Measurements from ENCODE around the gene FIGNL1.

The FIGNL1 gene

GRCh38 chr7:50406935-50407334, 43.2 kb downstream of the FIGNL1 start:
- Histone ChIP-seq H3K79me2 (ENCODE audit: insufficient read depth, low read length) (no peaks in the 10 kb centered on the region), H3K4me1 (ENCODE audit: insufficient read depth, low read length, poor library complexity, severe bottlenecking) (no peaks in the 10 kb centered on the region), H2AFZ (ENCODE audit: low read length) (no peak overlapping the region), H3K9me2 (replicated peaks; ENCODE audit: low read depth, low read length) (no peaks in the 10 kb centered on the region), H3F3A (ENCODE audit: low read depth) (no peaks in the 10 kb centered on the region), H3K9ac (ENCODE audit: low read depth, low read length, poor library complexity, severe bottlenecking) (no peak overlapping the region), H3K9me3 (ENCODE audit: insufficient read depth, low read depth, low read length) (no peaks in the 10 kb centered on the region), H3K27me3 (ENCODE audit: insufficient read depth, low read length, poor library complexity, severe bottlenecking) (no peaks in the 10 kb centered on the region), H3K36me3 (ENCODE audit: insufficient read depth, low read length) (peaks cover 28% of the 10 kb centered on the region; the same call in 1 of the 2 replicates), H3K4me2 (ENCODE audit: low read depth, low read length, poor library complexity, severe bottlenecking) (no peak overlapping the region), H4K20me1 (ENCODE audit: insufficient read depth, low read length, poor library complexity, severe bottlenecking) (no peaks in the 10 kb centered on the region), H3K4me3 (ENCODE audit: low read length, poor library complexity, severe bottlenecking) (no peak overlapping the region)
- no peak for TF ChIP-seq EZH2phosphoT487 (IDR thresholded peaks at IDR 0.05; ENCODE audit: borderline replicate concordance)
- TF ChIP-seq CTCF (conservative IDR thresholded peaks at IDR 0.05; ENCODE audit: low read length): no peak

GRCh38 chr7:50405221-50405620, 44.9 kb downstream of the FIGNL1 start:
- Histone ChIP-seq H3K36me3 (ENCODE audit: insufficient read depth, low read length) (peaks cover 45% of the 10 kb centered on the region; the same call in 1 of the 2 replicates), H2AFZ (ENCODE audit: low read length) (no peak overlapping the region), H3K4me3 (ENCODE audit: low read length, poor library complexity, severe bottlenecking) (no peak overlapping the region), H3K4me1 (ENCODE audit: insufficient read depth, low read length, poor library complexity, severe bottlenecking) (no peaks in the 10 kb centered on the region), H3K9me2 (replicated peaks; ENCODE audit: low read depth, low read length) (no peaks in the 10 kb centered on the region), H3F3A (ENCODE audit: low read depth) (no peaks in the 10 kb centered on the region), H4K20me1 (ENCODE audit: insufficient read depth, low read length, poor library complexity, severe bottlenecking) (no peaks in the 10 kb centered on the region), H3K79me2 (ENCODE audit: insufficient read depth, low read length) (no peaks in the 10 kb centered on the region), H3K9me3 (ENCODE audit: insufficient read depth, low read depth, low read length) (no peaks in the 10 kb centered on the region), H3K27me3 (ENCODE audit: insufficient read depth, low read length, poor library complexity, severe bottlenecking) (no peaks in the 10 kb centered on the region), H3K4me2 (ENCODE audit: low read depth, low read length, poor library complexity, severe bottlenecking) (no peak overlapping the region), H3K9ac (ENCODE audit: low read depth, low read length, poor library complexity, severe bottlenecking) (no peak overlapping the region)
- TF ChIP-seq EZH2phosphoT487 (IDR thresholded peaks at IDR 0.05; ENCODE audit: borderline replicate concordance): no peak
- TF ChIP-seq CTCF (conservative IDR thresholded peaks at IDR 0.05; ENCODE audit: low read length): no peak

- Histone ChIP-seq H3K9me3 (ENCODE audit: insufficient read depth, low read depth, low read length) (no peaks in the 10 kb centered on the region), H3K4me3 (ENCODE audit: low read length, poor library complexity, severe bottlenecking) (no peak overlapping the region), H3F3A (ENCODE audit: low read depth) (no peaks in the 10 kb centered on the region), H3K4me2 (ENCODE audit: low read depth, low read length, poor library complexity, severe bottlenecking) (no peak overlapping the region), H3K27me3 (ENCODE audit: insufficient read depth, low read length, poor library complexity, severe bottlenecking) (no peaks in the 10 kb centered on the region), H4K20me1 (ENCODE audit: insufficient read depth, low read length, poor library complexity, severe bottlenecking) (no peaks in the 10 kb centered on the region), H3K79me2 (ENCODE audit: insufficient read depth, low read length) (no peaks in the 10 kb centered on the region), H2AFZ (ENCODE audit: low read length) (no peak overlapping the region), H3K36me3 (ENCODE audit: insufficient read depth, low read length) (peaks cover 54% of the 10 kb centered on the region; the same call in 1 of the 2 replicates), H3K9ac (ENCODE audit: low read depth, low read length, poor library complexity, severe bottlenecking) (no peak overlapping the region), H3K4me1 (ENCODE audit: insufficient read depth, low read length, poor library complexity, severe bottlenecking) (no peaks in the 10 kb centered on the region), H3K9me2 (replicated peaks; ENCODE audit: low read depth, low read length) (no peaks in the 10 kb centered on the region)
- TF ChIP-seq CTCF (conservative IDR thresholded peaks at IDR 0.05; ENCODE audit: low read length) (peak; percentile 33; the same call in 1 of the 2 replicates), EZH2phosphoT487 (IDR thresholded peaks at IDR 0.05; ENCODE audit: borderline replicate concordance) (no peak)
These were observed 45.8 kb downstream of the FIGNL1 start for GRCh38 chr7:50404392-50404791.

All from Loucy (cell line).